Stimulated activated CD8-positive, alpha-beta memory T cell treated with anti-CD3 and anti-CD28 coated beads, Interleukin-4, amount 100 ng/mL, for 1 hour (primary cell): ENCODE measurements around the gene TRMT11.
"Not testable (repeated sequence)": the region's sequence is repeated elsewhere in the genome, so short reads cannot be mapped to it uniquely, and the experiment has no call there.

Experiments used
- DNase-seq, 2 donors: peaks; one replicate each; pipeline ENCODE4 v3.0.0-alpha.2; 2020; ENCODE audit warnings: low read depth in 2 of 2, low spot score in 1 of 2

The TRMT11 gene

DNA sequence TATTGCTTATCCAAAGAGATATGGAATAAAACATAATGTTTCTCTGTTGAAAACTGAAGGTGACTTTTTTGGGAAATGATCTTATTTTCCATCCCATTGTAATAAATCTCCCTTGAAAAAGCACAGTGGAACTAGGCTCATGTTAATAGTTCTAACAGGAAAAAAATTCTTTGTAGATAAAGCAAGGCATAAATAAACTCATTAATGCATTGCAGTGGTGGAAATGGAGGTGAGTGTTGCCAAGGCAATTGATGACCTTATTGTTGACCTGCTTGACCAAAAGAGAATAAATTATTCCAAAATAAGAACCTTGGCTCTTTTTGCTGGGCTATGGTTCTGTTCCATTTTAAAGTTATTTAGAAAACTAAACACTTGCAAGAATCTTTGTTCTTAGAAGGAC lies 55.2 kb downstream of the TRMT11 start:
- no peak for DNase-seq

DNA sequence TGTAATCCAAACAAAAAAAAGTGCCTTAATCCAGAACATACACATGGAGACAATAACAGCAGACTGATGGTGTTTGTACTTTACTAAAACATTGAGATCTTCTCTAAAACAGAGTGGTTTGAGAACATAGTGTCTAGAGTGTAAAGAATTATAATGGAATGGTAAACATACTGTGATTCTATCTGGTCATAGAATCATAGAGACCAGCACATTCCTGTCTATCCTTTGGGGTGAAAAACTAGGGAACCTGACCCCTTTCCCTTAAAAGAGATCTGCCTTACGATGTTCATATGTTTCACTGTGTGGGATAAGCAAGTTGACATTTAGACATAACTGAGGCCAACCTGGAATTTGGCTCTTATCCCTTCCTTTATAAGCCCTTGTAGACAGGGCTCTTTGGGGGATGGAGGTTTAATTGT lies 55.7 kb downstream of the TRMT11 start:
- no peak for DNase-seq

GRCh38 chr6:126047648-126048047 lies 61.3 kb downstream of the TRMT11 start:
- no peak for DNase-seq

- no peak for DNase-seq
Measured at GRCh38 chr6:126048635-126049034, 62.3 kb downstream of the TRMT11 start.

GRCh38 chr6:126050795-126051194 lies 64.5 kb downstream of the TRMT11 start:
- no peak for DNase-seq

DNA sequence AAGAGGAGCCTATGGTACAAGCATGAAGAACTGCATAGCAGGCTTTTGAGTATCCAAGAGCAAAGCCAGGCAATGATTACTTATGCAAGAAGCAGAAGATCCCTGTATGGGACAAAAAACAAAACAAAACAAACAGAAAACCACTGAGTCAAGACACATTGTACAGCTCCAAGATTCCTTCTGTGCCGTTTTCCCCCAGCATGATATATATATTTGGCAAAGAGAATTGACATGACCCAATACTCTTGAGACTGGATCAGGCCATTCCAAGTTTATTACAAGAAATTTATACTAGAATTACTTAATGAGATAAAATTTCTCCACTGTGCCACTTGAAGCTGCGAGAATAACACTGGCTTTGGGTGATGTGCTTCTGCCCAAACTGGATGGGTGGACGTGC lies 65.5 kb downstream of the TRMT11 start:
- DNase-seq, result no peak

DNA sequence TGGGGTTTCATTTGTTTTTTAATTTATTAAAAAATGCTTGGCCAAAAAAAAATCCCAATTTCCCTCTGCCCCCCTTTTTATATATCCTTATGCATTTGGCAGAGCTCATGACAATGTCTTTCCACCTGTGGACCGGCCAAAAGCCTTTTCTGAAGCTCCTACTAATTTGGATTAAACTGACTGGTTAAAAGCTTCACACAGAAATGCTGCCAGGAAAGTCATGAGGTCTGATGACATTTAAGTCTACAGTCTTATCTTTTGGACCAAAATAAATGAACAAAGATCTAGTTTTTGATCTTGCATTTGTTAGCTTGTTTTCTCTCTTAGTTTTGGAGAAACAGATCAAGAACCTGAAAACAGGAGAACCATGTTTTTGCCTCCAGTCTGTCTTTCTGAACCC lies 66.1 kb downstream of the TRMT11 start:
- no peak for DNase-seq

- DNase-seq, result no peak
Measured at GRCh38 chr6:126054258-126054702, 67.9 kb downstream of the TRMT11 start.

GRCh38 chr6:126054802-126055201 lies 68.5 kb downstream of the TRMT11 start:
- DNase-seq, result no peak

GRCh38 chr6:126055449-126055848 lies 69.1 kb downstream of the TRMT11 start:
- DNase-seq, result no peak

GRCh38 chr6:126056355-126057004 lies 70.1 kb downstream of the TRMT11 start:
- DNase-seq, result no peak

DNA sequence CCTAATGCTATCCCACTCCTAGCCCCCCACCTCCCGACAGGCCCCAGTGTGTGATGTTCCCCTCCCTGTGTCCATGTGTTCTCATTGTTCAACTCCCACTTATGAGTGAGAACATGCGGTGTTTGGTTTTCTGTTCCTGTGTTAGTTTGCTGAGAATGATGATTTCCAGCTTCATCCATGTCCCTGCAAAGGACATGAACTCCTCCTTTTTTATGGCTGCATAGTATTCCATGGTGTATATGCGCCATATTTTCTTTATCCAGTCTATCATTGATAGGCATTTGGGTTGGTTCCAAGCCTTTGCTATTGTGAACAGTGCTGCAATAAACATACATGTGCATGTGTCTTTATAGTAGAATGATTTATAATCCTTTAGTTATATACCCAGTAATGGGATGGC lies 71.7 kb downstream of the TRMT11 start:
- not testable (repeated sequence) for DNase-seq

- no peak for DNase-seq
Measured at GRCh38 chr6:126060400-126060799, 74.1 kb downstream of the TRMT11 start.

GRCh38 chr6:126063512-126064146 lies 77.3 kb downstream of the TRMT11 start:
- no peak for DNase-seq

DNA sequence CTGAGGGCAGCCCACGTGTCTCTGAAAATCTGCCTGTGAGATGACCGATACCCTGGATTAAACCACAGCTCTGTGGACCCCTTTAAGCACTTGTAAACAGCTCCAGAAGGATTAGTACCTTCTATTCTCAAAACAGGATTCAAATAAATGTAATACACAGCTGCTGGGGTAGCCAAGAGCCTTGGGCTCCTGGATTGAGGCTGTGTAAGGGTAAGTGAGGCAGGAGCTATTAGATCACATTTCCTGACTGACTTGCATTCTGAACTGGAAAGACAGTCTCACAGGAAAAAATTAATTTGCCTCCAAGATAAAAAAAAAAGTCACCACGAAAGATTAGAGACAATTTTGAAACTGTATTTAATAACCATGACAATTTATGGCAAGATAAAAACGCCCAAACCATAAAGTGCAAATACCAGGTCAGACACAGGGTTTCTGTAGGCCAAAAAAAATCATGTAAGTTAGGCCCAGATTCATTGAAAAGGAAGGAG lies 78.0 kb downstream of the TRMT11 start:
- no peak for DNase-seq

DNA sequence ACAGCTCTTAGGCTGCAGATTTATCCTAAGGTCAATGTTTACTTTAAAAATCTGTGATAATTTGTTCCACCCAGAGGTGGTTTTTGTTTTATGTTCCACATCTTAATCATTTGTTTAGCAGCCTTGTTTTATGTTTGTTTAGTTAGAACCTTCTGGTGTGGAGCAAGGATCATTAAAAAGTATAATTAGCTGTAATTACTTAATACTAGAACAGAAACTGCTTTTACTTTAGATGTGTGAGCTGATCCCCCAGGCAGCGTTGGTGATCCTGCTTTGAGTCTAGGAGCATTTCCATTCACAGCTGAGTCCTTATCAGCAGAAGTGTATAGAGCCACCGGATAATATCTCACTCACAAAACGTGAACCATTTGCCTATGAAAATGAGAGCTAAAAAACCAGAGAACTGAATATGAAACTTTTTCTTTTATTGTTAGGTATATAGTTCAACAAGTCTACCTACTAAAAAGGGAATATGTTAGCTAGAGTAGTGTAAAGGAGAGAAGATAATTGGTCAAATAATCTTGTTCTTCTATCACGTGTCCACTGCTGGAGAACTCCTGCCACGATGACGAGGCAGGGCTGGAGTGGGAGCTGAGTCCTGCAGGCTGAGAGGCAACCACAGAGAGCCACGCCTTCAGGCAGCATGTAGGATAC lies 78.5 kb downstream of the TRMT11 start:
- no peak for DNase-seq

DNA sequence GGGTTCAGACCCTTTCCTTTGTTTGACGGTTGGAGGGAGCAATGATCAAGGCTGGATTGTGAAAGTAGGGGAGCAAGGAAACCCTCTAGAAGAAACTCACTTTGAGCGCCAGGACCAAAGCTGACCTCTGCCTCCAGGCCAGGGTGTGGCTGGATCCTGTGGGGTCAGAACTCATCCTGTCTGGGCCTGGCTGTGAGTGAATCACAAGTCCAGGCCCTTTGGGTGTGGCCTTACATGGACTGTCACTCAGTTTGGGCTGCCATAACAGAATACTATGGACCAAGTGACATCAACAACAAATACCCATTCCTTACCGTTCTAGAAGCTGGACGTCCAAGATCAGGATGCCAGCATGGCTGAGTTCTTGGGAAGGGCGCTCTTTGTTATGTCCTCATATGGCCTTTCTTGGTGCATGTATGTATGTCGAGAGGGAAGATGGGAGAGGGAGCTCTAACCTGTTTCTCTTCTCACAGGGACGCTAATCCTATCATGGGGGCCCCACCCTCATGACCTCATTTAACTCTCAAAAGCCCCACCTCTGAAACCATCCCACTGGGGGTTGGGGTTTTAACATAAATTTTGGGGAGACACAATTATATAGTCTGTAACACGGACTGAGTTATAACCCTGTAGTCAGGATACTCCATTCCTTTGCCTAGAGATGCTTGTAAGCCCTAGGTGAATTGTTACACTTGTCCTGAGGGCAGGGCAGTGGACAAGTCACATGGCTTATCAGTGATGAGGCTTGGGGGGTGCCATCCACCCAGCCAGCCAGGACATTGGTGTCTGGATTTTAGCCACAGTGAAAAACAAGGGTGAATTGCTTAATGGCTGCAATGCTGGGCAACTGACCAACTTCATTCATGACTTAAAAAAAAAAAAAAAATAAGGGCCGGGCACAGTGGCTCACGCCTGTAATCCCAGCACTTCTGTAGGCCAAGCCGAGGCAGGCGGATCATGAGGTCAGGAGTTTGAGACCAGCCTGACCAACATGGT lies 80.0 kb downstream of the TRMT11 start:
- DNase-seq, result no peak

GRCh38 chr6:126067073-126067472 lies 80.7 kb downstream of the TRMT11 start:
- DNase-seq, result no peak

GRCh38 chr6:126069449-126069848 lies 83.1 kb downstream of the TRMT11 start:
- no peak for DNase-seq

DNA sequence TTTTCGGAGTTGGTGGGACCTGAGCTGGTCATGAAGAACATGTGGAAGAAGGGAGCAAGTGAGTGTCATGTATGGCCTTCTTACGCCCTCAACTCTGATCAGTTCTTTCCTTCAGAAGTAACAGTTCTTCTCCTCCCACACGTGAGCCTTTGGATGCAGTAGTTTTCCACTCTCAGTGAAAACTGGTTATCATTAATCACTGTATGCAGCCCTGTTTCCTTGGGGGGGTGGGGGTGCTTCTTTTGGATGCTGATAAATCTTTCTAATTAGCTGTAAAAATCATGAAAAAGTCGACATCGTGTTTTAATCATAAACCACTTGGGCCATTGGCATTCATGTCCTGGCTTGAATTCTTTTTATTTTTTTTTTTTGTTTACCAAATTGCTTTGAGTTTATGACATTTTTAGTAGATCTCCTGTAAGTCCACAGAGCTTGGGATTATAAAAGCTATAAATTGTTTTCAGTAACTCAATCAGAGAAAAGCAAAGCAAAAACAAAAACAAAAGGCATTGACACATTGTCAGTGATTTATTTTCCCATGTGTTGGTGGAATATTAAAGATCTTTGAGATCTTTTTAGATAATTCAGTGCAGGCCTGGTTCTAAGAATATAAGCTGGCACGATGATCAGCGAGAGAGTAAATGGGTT lies 84.8 kb downstream of the TRMT11 start:
- no peak for DNase-seq

DNA sequence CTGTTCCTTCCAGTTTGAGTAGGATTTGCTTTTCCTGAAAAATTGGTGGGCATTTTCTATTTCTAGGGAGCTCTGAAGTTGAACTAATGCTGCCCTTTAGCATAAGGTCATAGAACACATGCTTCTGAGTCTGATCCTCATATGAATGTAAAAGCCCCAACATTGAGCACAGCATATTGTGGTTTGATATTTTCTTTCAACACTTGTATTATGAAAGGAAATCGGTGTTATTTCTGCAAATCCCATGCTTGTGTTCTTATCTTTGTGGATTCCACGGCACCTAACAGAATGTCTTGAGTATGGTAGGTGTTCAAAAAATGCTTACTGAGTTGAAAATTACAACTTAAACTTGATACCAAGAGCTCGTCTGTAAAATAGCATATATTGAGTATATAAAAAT lies 85.8 kb downstream of the TRMT11 start:
- no peak for DNase-seq
